ENCODE data around the gene RNF115.

RNF115 gene

DNA sequence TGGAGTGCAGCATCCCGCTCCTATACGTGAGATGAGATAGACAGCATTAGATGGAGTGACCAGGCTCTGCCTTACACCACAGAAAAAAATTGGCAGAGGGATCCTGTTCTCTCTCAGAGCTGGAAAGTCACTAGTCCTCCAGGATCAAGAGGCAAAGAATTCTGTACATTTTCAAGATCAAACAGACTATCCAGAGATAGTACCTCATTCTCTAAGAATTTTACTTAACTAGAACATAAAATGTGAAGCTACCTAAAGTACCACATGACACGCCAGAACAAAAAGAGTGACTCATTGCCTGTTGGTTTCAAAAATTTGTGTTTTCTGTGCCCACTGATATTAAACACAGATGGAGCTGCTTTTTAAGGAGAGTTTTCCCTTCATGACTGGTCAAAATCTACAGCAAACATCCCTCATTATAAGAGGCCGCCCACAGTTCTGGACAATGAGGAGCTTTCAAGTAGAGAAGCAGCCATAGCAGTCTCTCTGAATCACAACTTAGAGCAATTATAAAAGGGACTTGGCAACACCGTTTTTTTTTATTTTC, 72.3 kb downstream of the RNF115 start:
- Histone ChIP-seq H3K9me2 (replicated peaks; ENCODE audit: low read depth, low read length) (no peaks in the 10 kb centered on the region), H3K9me3 (ENCODE audit: insufficient read depth, low read depth, low read length) (no peaks in the 10 kb centered on the region), H3F3A (ENCODE audit: low read depth) (no peaks in the 10 kb centered on the region), H3K4me3 (ENCODE audit: low read length, poor library complexity, severe bottlenecking) (no peak overlapping the region), H4K20me1 (ENCODE audit: insufficient read depth, low read length, poor library complexity, severe bottlenecking) (no peaks in the 10 kb centered on the region), H3K9ac (ENCODE audit: low read depth, low read length, poor library complexity, severe bottlenecking) (no peak overlapping the region), H3K79me2 (ENCODE audit: insufficient read depth, low read length) (no peaks in the 10 kb centered on the region), H3K4me2 (ENCODE audit: low read depth, low read length, poor library complexity, severe bottlenecking) (no peak overlapping the region), H3K27me3 (ENCODE audit: insufficient read depth, low read length, poor library complexity, severe bottlenecking) (no peaks in the 10 kb centered on the region), H3K36me3 (ENCODE audit: insufficient read depth, low read length) (peaks cover 73% of the 10 kb centered on the region; the same call in 1 of the 2 replicates), H3K4me1 (ENCODE audit: insufficient read depth, low read length, poor library complexity, severe bottlenecking) (no peaks in the 10 kb centered on the region), H2AFZ (ENCODE audit: low read length) (no peak overlapping the region)
- TF ChIP-seq EZH2phosphoT487 (IDR thresholded peaks at IDR 0.05; ENCODE audit: borderline replicate concordance), result no peak
- TF ChIP-seq, protein P1, sequence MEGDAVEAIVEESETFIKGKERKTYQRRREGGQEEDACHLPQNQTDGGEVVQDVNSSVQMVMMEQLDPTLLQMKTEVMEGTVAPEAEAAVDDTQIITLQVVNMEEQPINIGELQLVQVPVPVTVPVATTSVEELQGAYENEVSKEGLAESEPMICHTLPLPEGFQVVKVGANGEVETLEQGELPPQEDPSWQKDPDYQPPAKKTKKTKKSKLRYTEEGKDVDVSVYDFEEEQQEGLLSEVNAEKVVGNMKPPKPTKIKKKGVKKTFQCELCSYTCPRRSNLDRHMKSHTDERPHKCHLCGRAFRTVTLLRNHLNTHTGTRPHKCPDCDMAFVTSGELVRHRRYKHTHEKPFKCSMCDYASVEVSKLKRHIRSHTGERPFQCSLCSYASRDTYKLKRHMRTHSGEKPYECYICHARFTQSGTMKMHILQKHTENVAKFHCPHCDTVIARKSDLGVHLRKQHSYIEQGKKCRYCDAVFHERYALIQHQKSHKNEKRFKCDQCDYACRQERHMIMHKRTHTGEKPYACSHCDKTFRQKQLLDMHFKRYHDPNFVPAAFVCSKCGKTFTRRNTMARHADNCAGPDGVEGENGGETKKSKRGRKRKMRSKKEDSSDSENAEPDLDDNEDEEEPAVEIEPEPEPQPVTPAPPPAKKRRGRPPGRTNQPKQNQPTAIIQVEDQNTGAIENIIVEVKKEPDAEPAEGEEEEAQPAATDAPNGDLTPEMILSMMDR (conservative IDR thresholded peaks at IDR 0.05; ENCODE audit: low read length), result no peak

DNA sequence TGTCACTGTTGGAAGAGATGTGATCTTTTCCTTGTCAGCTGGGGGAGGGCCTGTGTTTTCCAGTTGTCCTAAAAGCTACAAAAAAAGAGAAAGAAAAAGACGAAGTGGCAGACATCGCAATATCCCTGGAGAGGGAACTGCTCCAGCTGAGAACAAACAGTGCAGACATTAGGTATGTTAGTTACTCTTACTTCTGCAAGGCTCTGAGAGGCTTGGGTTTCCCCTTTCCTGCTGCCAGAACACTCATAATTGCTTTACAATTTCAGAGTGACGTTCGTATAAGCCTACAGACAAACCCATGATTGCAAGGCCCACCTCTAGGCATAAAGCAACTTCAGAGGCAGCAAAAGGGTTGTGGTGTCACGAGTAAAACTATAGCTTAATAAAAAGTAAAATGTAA, 73.5 kb downstream of the RNF115 start:
- Histone ChIP-seq H3K36me3 (ENCODE audit: insufficient read depth, low read length) (peaks cover 77% of the 10 kb centered on the region; the same call in 1 of the 2 replicates), H3K79me2 (ENCODE audit: insufficient read depth, low read length) (no peaks in the 10 kb centered on the region), H2AFZ (ENCODE audit: low read length) (no peak overlapping the region), H3F3A (ENCODE audit: low read depth) (no peaks in the 10 kb centered on the region), H3K4me2 (ENCODE audit: low read depth, low read length, poor library complexity, severe bottlenecking) (no peak overlapping the region), H4K20me1 (ENCODE audit: insufficient read depth, low read length, poor library complexity, severe bottlenecking) (no peaks in the 10 kb centered on the region), H3K9me2 (replicated peaks; ENCODE audit: low read depth, low read length) (no peaks in the 10 kb centered on the region), H3K9me3 (ENCODE audit: insufficient read depth, low read depth, low read length) (no peaks in the 10 kb centered on the region), H3K27me3 (ENCODE audit: insufficient read depth, low read length, poor library complexity, severe bottlenecking) (no peaks in the 10 kb centered on the region), H3K9ac (ENCODE audit: low read depth, low read length, poor library complexity, severe bottlenecking) (no peak overlapping the region), H3K4me1 (ENCODE audit: insufficient read depth, low read length, poor library complexity, severe bottlenecking) (no peaks in the 10 kb centered on the region), H3K4me3 (ENCODE audit: low read length, poor library complexity, severe bottlenecking) (no peak overlapping the region)
- no peak for TF ChIP-seq EZH2phosphoT487 (IDR thresholded peaks at IDR 0.05; ENCODE audit: borderline replicate concordance)
- TF ChIP-seq, protein P1 (conservative IDR thresholded peaks at IDR 0.05; ENCODE audit: low read length), result no peak

DNA sequence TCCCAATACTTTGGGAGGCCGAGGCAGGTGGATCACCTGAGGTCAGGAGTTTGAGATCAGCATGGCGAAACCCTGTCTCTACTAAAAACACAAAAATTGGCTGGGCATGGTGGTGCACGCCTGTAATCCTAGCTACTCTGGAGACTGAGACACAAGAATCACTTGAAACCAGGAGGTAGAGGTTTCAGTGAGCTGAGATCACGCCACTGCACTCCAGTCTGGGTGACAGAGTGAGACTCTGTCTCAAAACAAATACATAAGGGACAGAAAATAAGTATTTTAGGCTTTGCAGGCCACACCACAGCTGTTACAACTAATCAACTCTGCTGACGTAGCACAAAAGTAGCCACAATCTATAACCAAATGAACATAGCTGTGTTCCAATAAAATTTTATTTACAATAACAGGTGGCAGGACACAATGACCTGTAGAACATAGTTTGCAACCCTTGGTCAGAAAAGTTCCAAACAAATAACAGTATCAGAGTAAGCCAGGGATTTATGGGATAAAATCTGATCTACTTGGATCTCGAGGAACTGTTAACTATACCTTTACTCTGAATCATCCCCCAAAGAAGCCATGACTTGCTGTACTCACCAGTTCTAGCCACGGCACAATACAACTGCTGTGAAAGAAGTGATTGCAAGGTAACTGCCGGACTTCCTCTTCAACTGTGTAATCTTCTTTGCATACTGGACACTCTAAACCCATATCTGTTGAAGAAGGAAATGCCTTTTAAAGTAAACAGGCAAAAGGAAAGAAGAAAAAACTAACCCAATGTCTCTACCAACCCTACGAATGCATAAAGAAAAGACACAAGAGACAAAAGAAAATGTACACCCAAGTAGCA, 76.3 kb downstream of the RNF115 start:
- no peaks in the 10 kb centered on the region for H3F3A ChIP-seq (ENCODE audit: low read depth)

More for the DNA sequence above, 76.3 kb downstream of the RNF115 start:
- Histone ChIP-seq H3K4me3 (ENCODE audit: low read length, poor library complexity, severe bottlenecking) (no peak overlapping the region), H3K4me1 (ENCODE audit: insufficient read depth, low read length, poor library complexity, severe bottlenecking) (no peaks in the 10 kb centered on the region), H2AFZ (ENCODE audit: low read length) (no peak overlapping the region), H3K4me2 (ENCODE audit: low read depth, low read length, poor library complexity, severe bottlenecking) (no peak overlapping the region), H3K9me3 (ENCODE audit: insufficient read depth, low read depth, low read length) (no peaks in the 10 kb centered on the region), H3K79me2 (ENCODE audit: insufficient read depth, low read length) (no peaks in the 10 kb centered on the region), H3K36me3 (ENCODE audit: insufficient read depth, low read length) (peaks cover 88% of the 10 kb centered on the region; the same call in 1 of the 2 replicates), H3K27me3 (ENCODE audit: insufficient read depth, low read length, poor library complexity, severe bottlenecking) (no peaks in the 10 kb centered on the region), H3K9me2 (replicated peaks; ENCODE audit: low read depth, low read length) (no peaks in the 10 kb centered on the region), H4K20me1 (ENCODE audit: insufficient read depth, low read length, poor library complexity, severe bottlenecking) (no peaks in the 10 kb centered on the region), H3K9ac (ENCODE audit: low read depth, low read length, poor library complexity, severe bottlenecking) (no peak overlapping the region)
- TF ChIP-seq, protein P1 (conservative IDR thresholded peaks at IDR 0.05; ENCODE audit: low read length), result no peak
- no peak for TF ChIP-seq EZH2phosphoT487 (IDR thresholded peaks at IDR 0.05; ENCODE audit: borderline replicate concordance)

Measured in Loucy (cell line).